MV-4-11 (cell line): ENCODE data around the gene CIAO3.
A peak's percentile ranks its signal among the peaks of the same experiment; 100 is the strongest.
"Not testable (repeated sequence)": the region's sequence is repeated elsewhere in the genome, so short reads cannot be mapped to it uniquely, and the experiment has no call there.

ENCODE experiments used
- DNase-seq: peaks from one replicate; lab custom pipeline; 2025; lab: John Stamatoyannopoulos, UW

CIAO3 gene

DNA sequence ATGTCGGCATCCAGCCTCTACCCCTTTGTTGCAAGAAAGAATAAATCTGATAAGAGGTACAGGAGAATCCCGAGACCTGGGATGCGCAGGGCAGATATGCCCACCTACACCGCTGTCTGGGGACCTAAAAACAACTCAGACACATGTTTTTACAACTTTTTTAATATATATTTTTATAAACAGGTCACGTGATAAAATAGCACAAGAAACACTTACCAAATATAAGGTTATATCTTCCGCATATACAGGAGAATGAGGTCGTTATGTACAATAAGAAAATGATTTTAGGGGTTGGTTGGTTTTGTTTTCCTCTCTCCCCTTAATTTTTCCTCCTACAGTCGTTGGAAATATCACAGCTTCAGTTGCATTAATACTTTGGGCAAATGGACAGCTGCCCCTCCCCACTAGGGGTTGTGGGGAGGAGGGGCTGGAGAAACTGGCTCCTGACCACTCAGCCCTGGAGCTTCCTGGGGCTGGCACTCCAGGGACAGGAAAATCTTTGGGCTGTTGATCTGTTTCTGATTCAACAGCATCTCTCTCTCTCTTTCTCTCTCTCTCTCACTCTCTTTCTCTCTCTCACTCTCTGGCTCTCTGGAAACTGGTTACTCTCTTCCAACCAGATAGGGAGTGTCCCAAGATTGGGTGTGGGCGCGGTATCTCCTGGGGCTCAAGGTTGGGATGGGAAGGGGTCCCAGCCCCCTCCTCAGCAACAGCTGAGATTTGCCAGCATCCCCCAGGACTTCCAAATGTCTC lies 48.3 kb downstream of the CIAO3 start:
- DNase-seq: no peak

DNA sequence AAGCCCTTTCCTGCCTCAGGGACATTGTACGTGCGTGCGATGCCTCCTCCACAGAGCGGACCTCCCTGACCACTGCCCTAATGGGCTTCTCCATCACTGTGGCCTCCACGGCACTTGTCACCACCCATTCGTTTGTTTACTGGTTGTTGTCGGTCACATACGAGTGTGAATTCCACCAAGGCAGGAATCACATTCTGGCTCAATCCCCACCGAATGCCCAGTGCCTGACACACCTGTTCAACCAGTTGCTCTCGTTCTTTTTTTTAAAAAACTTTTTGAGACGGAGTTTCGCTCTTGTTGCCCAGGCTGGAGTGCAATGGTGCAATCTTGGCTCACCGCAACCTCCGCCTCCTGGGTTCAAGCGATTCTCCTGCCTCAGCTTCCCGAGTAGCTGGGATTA lies 49.6 kb downstream of the CIAO3 start:
- DNase-seq: not testable (repeated sequence)

DNA sequence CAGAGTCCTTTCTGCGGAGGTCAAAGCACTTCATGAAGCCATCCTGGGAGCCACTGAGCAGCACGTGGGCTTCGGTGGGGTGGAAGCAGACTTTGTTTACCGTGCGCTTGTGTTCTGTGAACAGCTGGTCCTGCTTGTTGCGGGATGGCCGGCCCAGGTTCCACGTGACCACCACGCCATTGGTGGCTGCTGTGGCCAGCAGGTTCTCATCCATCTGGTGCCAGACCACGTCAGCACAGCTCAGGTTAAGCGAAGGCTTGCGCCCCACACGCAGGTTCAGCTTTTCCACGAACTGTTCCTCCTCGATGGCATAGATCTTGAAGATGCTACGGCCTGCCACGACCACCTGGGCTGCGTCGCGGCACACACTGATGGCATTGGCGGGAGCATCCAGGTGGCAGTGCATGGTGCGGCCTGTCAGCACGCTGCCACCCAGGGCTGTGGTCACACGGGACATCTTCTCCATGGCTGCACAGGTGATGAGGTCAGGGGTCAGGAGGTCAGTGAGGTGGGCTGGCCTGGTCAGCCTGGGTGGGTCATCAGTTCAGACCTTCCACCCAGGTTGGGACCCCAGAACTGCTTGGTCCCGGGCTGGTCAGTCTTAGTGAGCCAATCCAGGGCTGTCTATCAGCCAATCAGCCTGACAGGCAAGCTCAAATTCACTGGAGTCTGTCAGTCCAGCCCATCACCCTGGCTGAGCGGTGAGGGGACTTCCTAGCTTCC lies 51.5 kb downstream of the CIAO3 start:
- no peak for DNase-seq

DNA sequence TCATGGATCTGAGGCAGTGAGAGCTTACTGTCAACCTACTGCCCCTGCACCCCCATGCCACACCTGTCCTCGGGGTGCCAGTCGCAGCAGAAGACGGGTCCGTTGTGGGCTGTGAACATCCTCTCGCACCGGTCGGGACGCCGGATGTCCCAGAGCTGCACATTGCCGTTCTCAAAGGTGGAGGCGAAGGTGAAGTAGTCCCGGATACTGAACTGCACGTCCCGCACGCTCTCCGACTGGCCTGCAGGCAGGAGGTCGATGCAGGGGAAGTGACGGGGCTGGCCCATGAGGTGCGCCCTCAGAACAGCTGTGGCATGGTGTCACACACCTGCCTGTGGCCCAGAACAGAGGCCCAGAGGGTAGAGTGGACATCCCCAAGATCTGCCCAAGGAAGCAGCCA lies 53.3 kb downstream of the CIAO3 start:
- no peak for DNase-seq

DNA sequence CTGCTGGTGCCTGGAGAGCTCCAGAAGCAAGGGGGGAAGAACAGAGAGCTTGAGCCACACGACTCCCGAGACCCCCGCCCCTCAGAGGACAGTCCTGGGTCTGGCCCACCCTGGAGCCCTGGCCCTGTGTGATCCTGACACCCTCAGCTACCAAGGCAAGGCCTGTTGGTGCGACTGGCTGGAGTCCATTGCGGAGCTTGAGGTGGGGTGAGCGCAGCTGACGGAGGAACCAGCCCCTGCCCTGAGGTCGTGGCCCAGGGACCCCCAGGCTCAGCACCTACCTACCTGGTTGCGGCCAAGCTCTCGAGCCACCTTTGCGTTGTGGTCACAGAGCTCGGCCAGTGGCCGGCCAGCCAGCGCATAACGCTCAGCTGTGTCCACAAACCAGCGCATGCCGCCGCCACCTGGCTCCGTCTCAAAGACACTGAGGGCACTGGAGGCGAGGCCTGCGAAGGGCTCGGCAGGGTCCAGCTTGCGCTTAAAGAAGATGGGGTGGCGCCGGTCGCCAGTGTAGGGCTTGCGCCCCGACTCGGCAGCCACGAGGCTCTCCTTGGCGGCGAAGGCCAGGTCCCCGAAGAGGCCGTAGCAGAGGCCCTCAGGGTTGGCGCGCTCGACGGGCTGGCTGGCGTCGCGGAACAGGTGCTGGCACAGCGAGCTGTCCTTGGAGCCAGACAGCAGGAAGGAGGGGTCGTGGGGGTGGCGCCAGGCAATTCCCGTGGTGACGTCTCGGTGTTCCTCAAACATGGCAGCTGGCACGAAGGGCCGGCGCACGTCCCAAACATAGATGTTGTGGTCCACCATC lies 54.1 kb downstream of the CIAO3 start:
- no peak for DNase-seq

DNA sequence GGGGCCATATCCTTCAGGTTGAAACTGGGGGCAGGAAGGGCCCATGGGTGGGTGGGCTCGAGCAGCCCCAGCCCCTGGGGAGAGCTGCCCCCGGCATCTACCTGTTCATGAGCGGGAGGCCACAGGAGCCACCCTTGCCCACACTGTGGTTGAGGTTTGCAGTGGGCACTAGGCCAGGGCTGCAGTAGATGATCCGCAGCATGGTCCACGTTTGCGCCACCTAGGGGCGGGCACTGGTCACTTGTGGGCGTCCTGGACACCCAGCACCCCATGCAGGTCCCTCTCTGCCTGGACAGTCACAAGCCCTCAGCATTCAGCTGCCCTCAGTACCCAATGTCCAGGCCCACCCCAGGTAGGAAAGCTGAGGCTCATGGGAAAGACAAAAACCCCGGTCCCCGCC lies 54.8 kb downstream of the CIAO3 start:
- peak; percentile 18 for DNase-seq

DNA sequence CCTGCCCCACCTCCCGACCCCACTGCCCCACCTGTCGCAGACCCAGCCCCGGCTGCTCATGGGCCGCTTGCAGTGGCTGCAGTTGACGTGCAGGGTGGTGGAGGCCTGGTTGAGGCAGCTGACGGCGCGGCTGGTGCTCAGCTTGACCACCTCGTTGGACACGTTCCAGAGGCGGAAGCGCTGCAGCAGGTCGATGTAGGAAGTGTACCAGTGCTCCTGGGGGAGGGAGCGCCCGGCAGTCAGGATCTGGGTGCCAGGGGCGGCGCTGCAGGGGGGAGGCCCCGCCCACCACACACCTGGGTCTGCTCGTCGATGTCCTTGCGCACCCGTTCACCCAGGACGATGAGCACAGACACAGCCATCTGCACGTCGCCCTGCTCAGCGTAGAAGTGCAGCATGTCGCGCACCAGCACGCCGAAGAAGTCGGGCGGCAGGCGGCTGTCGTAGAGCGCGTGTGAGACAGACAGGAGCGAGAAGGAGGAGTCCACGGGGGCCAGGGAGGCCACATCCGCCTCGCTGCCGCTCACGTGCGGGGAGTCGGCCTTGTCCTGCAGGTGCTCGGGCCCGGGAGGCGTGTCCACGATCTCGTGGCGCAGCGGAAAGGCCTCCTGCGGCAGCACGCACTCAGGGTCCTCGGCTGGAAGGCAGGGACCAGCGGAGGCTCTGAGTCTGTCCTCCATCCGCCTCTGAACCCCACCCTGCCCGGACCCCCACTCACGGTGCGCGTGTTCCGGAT lies 55.7 kb downstream of the CIAO3 start:
- no peak for DNase-seq

DNA sequence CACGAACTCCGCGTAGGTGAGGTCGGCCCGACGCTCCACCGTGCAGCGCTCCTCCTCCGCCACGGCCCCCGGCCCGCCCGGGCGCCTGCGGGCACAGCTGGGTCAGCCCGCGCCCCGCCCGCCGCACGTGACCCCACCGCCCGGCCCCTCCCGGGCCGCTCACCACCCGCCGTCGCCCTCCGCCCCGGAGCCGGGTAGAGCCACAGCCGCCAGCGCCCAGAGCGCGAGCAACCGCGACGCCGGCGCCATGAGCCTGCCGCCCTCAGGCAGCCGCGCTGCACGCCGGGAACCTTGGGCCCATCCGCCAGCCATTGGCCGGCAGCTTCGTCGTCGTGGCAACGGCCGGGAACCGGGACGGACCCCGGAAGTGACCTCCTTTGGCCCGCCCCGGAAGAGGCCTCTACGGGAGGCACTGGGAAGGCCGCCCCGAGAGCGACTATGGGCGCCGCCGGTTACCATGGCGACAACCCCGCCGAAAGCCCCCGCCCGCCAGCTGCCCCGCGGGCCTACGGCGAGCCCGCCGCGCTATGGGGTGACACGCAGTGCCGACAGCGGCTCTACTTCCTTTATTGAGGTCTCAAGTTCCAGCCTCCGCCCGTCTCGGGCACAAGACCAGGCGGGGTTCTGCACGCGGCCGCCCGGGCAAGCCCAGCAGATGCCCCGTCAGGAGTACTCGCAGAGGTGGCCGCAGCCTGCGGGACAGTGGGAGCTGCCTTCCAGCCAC lies 56.6 kb downstream of the CIAO3 start, which contains the start of gene JMJD8:
JMJD8 (minus strand) TSS at position 264 of the 724 bp plus-strand sequence; CDS start at position 249, 15 bp downstream.
- DNase-seq: peak; percentile 96

DNA sequence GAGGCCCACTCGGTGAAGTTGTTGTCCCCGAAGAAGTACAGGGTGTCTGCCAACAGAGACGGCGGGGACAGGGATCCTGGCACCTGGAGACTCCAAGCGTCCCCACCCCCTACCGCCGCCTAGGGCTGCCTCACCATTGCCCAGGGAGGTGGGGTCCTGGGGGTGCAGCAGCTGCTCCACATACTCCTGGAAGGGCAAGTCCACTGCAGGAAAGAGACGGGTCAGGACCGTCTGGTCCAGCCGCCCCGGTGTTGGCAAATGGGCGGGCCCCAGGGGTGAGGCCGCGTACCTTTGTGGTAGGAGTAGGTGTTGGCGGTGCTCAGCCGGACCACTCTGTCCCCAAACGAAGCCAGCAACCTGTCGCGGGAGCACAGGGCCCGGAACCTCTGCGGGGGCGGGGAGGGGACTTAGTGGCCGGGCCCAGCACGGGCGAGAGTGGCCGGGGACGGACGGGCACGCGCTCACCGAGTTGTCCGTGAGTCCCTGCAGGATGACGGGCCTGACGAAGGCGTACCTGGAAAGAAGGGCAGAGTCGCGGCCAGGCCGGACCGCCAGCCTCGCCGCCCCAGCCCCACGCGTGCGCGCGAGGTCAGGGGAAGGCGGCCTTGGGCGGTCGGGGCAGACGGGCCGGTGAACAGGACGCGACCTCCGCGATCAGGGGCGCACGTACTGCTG lies 57.3 kb downstream of the CIAO3 start:
- no peak for DNase-seq

DNA sequence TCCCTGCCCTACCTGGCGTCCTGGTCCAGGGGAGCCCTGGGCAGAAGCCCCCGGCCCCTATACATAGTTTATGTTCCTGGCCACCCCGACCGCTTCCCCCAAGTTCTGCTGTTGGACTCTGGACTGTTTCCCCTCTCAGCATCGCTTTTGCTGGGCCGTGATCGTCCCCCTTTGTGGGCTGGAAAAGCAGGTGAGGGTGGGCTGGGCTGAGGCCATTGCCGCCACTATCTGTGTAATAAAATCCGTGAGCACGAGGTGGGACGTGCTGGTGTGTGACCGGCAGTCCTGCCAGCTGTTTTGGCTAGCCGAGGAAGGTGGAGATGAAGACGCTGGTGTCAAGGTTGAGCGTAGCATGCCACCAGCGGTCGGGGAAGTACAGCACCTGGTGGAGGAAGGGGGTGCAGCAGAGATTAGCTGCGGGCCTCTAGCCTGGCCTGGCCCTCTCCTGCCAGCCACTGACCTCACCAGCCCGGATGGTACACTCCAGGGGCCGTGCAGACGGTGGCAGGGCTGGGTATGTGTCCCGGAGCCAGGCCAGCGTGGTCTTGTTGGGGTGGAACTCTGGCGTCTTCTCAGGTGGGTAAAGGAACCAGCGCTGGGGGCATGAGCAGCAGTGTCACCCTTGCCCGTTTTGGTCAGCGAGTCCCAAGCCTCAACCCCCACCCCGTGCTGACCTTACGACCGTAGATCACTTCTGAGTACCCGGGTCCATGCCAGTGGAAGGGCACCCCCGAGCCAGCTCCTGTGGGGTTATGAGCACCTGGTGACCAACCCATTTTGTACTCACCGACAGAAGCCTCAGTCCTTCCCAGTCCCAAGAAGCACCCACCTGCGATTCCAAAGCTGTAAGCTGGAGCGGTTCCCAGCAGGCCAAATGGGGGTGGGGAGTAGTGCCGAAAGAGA lies 58.1 kb downstream of the CIAO3 start:
- DNase-seq: no peak

DNA sequence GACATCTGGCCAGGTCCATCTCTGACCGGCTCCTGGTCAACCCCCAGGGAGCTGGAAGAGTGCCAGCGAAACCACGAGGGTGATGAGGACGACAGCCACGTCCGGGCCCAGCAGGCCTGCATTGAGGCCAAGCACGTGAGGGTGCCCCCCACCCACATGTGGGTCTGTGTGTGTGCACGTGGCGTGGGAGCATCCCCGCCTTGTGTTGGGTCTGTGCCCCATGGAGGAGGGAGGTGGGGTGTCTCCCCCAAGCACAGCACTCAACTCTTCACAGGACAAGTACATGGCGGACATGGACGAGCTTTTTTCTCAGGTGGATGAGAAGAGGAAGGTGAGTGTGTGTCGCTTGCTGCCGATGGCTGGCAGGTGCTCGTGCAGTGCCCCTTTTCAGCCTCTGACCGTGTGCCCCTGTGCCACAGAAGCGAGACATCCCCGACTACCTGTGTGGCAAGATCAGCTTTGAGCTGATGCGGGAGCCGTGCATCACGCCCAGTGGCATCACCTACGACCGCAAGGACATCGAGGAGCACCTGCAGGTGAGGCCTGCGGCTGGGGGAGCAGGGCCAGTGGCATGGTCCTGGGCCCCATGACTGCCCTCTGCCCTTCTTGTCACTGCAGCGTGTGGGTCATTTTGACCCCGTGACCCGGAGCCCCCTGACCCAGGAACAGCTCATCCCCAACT lies 58.9 kb downstream of the CIAO3 start:
- DNase-seq: no peak

DNA sequence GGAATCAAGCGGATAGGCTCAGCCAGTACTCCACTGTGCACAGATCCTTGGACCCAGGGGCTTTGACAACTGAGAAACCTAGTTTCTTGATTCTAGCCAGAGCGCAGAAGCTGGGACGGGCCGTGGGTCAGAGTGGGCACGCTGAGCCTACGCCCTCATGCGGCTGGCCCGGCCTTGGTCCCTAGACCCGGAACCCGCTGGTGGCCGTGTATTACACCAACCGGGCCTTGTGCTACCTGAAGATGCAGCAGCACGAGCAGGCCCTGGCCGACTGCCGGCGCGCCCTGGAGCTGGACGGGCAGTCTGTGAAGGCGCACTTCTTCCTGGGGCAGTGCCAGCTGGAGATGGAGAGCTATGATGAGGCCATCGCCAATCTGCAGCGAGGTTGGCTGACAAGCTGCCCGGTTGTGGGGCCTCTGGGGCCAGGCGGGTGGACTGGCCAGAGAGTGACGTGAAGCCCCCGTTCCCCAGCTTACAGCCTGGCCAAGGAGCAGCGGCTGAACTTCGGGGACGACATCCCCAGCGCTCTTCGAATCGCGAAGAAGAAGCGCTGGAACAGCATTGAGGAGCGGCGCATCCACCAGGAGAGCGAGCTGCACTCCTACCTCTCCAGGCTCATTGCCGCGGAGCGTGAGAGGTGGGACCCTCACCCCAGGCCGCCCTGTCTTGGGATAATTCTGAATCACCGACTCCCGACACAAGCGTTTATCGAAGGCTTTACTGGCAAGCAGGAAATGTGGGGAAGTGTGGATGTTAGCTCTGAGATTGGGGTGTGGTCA lies 59.6 kb downstream of the CIAO3 start:
- peak; percentile 53 for DNase-seq

DNA sequence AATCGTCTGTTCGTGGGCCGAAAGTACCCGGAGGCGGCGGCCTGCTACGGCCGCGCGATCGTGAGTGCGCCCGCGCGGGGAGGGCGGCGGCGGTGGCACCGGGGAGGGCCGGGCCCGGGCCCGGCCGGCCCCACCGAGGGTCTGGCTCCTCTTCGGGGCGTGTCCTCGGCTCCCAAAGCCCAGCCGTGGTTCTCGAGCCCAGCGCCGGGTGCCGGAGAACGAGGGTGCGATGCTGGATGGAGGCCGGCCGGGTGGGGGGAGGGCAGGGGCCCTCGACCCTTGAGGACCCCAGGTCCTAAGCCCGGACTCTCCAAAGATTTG lies 60.2 kb downstream of the CIAO3 start:
- DNase-seq: no peak

DNA sequence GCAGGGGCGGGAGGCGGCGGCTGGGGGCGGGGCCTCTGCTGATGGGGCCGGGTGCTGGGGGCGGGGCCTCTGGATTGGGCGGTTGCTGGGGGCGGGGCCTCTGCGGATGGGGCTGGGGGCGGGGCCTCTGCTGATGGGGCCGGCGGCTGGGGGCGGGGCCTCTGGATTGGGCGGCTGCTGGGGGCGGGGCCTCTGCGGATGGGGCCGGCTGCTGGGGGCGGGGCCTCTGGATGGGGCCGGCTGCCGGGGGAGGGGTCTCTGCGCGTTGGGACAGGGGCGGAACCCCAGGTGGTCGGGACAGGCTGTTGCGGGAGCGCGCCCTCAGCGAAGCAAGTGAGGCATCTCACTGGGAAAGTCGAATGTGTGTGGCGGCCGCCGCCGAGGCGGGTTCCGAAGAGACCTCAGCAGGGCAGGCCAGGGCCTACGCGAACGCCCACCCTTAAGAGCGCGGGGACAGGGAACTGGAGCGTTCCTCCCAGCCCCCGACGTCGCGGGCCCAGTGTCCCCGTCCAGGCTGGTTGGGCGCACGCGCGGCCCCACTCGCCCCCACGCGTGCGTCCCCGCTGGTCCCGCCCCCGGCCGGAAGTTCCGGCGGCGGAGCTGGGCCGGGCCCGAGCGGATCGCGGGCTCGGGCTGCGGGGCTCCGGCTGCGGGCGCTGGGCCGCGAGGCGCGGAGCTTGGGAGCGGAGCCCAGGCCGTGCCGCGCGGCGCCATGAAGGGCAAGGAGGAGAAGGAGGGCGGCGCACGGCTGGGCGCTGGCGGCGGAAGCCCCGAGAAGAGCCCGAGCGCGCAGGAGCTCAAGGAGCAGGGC lies 60.8 kb downstream of the CIAO3 start, which contains the start of gene STUB1:
STUB1 (plus strand) TSS at position 597 of the 811 bp plus-strand sequence; CDS start at position 713, 116 bp downstream.
- peak; percentile 80 for DNase-seq
